HG03457 (cell line): Measurements from ENCODE around the gene DLL4.

Experiments
- ATAC-seq: cut with Tn5 transposase; IDR thresholded peaks from one replicate; pipeline ENCODE4 v1.9.1; 2021; ENCODE audit warnings: moderate number of reproducible peaks; ENCODE audit not compliant: unreplicated experiment

The DLL4 gene

DNA sequence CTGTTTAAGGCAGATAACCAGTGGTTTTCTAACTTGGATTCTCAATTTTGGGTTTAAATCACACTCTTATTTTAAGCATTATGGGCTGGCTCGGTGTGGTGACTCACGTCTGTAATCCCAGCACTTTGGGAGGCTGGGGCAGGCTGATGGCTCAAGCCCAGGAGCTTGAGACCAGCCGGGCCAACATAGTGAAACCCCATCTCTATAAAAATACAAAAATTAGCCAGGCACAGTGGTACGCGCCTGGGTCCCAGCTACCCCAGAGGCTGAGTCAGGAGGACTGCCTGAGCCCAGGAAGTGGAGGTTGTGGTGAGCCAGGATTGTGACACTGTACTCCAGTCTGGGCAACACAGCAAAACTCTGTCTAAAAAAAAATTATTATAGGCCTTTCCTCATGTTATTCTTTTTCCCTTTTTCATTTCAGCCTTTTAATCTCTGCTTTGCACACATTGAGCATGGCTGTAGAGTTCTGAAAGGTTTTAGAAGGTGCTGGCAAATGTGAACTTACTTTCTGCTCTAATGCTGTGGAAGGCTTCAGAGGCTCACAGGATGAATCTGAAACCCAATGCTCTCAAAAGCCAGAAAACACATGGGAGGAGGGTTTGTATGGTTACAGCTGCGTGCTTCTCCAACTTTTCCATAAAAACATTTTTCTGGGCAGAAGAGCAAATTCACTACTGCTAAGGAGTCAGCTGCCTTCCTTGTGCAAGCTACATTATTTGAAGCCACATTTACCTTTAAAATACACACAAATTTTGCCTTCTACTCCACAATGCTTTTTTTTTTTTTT lies 56.6 kb downstream of the DLL4 start:
- ATAC-seq, result no peak

GRCh38 chr15:40986820-40987219 lies 57.7 kb downstream of the DLL4 start:
- ATAC-seq, result no peak

- ATAC-seq, result no peak
Measured at GRCh38 chr15:40988156-40988555, 59.0 kb downstream of the DLL4 start.
